Mesenchymal stem cell (in vitro differentiated cells and primary cell): ENCODE results near the gene LGR6.

Source experiments
- DNase-seq: peaks from one replicate; pipeline ENCODE4 v3.0.0-alpha.2; 2013
- H2AFZ ChIP-seq: one replicate; pipeline ENCODE4 v1.6.1; 2013; ENCODE audit warnings: low read depth, mild to moderate bottlenecking, control low read depth, inconsistent platforms, low read length, moderate library complexity
- H2AK5ac ChIP-seq: 2 replicates; pipeline ENCODE4 v1.6.1; 2013; ENCODE audit warnings: low read length, moderate library complexity, mild to moderate bottlenecking, inconsistent platforms; ENCODE audit not compliant: severe bottlenecking
- H2BK120ac ChIP-seq: one replicate; pipeline ENCODE4 v1.6.1; 2013; ENCODE audit warnings: low read depth, mild to moderate bottlenecking, inconsistent platforms, low read length, moderate library complexity
- H2BK12ac ChIP-seq, 2 experiments: one replicate each; pipeline ENCODE4 v1.6.1; 2013; ENCODE audit warnings: inconsistent platforms in 2 of 2, low read length in 2 of 2, mild to moderate bottlenecking in 2 of 2, moderate library complexity in 2 of 2, control low read depth in 1 of 2
- H2BK15ac ChIP-seq: one replicate; pipeline ENCODE4 v1.6.1; 2013; ENCODE audit warnings: mild to moderate bottlenecking, low read depth, inconsistent platforms; ENCODE audit not compliant: poor library complexity, severe bottlenecking
- H2BK5ac ChIP-seq: 2 replicates; pipeline ENCODE4 v1.6.1; 2013; ENCODE audit warnings: low read depth, mild to moderate bottlenecking, low read length, control low read depth, inconsistent platforms; ENCODE audit not compliant: poor library complexity, severe bottlenecking
- H3K14ac ChIP-seq, 2 experiments: one replicate each; pipeline ENCODE4 v1.6.1; 2013; ENCODE audit warnings: inconsistent platforms in 2 of 2, low read length in 2 of 2, control low read depth in 1 of 2, mild to moderate bottlenecking in 1 of 2, moderate library complexity in 1 of 2
- H3K18ac ChIP-seq, 2 experiments: one replicate each; pipeline ENCODE4 v1.6.1; 2013; ENCODE audit warnings: inconsistent platforms in 2 of 2, low read length in 2 of 2, control low read depth in 1 of 2, low read depth in 1 of 2, mild to moderate bottlenecking in 1 of 2
- H3K23ac ChIP-seq, 2 experiments: one replicate each; pipeline ENCODE4 v1.6.1; 2013; ENCODE audit warnings: inconsistent platforms in 2 of 2, low read length in 2 of 2, mild to moderate bottlenecking in 2 of 2, moderate library complexity in 2 of 2, control low read depth in 1 of 2
- H3K27ac ChIP-seq: 2 replicates; pipeline ENCODE4 v1.5.1; 2013; ENCODE audit warnings: mild to moderate bottlenecking, moderate library complexity, low read length, control low read depth, inconsistent platforms; ENCODE audit not compliant: poor library complexity, severe bottlenecking
- H3K27me3 ChIP-seq, 2 experiments: 2 replicates each; pipeline versions ENCODE4 v1.6.1 to v1.7.0; 2013; ENCODE audit warnings: low read length in 2 of 2, mild to moderate bottlenecking in 2 of 2, moderate library complexity in 2 of 2, control low read depth in 1 of 2, inconsistent platforms in 1 of 2; ENCODE audit not compliant: control insufficient read depth in 1 of 2, insufficient read depth in 1 of 2
- H3K36me3 ChIP-seq, 2 experiments: 2 replicates each; pipeline versions ENCODE4 v1.6.1 to v1.7.0; 2013; ENCODE audit warnings: low read length in 2 of 2, control low read depth in 1 of 2, inconsistent platforms in 1 of 2, low read depth in 1 of 2, mild to moderate bottlenecking in 1 of 2; ENCODE audit not compliant: insufficient read depth in 2 of 2, control insufficient read depth in 1 of 2
- H3K4ac ChIP-seq, 2 experiments: one replicate each; pipeline ENCODE4 v1.6.1; 2013; ENCODE audit warnings: inconsistent platforms in 2 of 2, low read length in 2 of 2, mild to moderate bottlenecking in 2 of 2, moderate library complexity in 2 of 2, control low read depth in 1 of 2, low read depth in 1 of 2
- H3K4me1 ChIP-seq: 2 replicates; pipeline ENCODE4 v1.6.1; 2013; ENCODE audit warnings: low read depth, low read length, control low read depth; ENCODE audit not compliant: control insufficient read depth, insufficient read depth
- H3K4me2 ChIP-seq: 2 replicates; pipeline ENCODE4 v1.6.1; 2013; ENCODE audit warnings: low read length, mild to moderate bottlenecking, inconsistent platforms; ENCODE audit not compliant: poor library complexity, severe bottlenecking
- H3K4me3 ChIP-seq, 2 experiments: 2 replicates each; pipeline versions ENCODE4 v1.5.1 to v1.7.0; 2013; ENCODE audit warnings: low read length in 2 of 2, mild to moderate bottlenecking in 2 of 2, control low read depth in 1 of 2, low read depth in 1 of 2; ENCODE audit not compliant: insufficient read depth in 1 of 2
- H3K79me1 ChIP-seq: replicated peaks from 2 replicates; pipeline ENCODE4 v1.6.1; 2013; ENCODE audit warnings: mild to moderate bottlenecking, control low read depth, low read length, inconsistent platforms; ENCODE audit not compliant: poor library complexity, severe bottlenecking
- H3K9ac ChIP-seq: 2 replicates; pipeline ENCODE4 v1.7.0; 2013; ENCODE audit warnings: mild to moderate bottlenecking, low read length, moderate library complexity
- H3K9me3 ChIP-seq: 2 replicates; pipeline ENCODE4 v1.7.0; 2013; ENCODE audit warnings: mild to moderate bottlenecking, low read length; ENCODE audit not compliant: control insufficient read depth
- H4K8ac ChIP-seq: one replicate; pipeline ENCODE4 v1.6.1; 2013; ENCODE audit warnings: inconsistent platforms, mild to moderate bottlenecking, low read length, moderate library complexity
- H4K91ac ChIP-seq: one replicate; pipeline ENCODE4 v1.6.1; 2013; ENCODE audit warnings: mild to moderate bottlenecking, low read length, inconsistent platforms
- WGBS: methylation state at CpG from one replicate; pipeline ENCODE4 v1.1.7; 2013; ENCODE audit warnings: mixed read lengths; 5-methylcytosine and 5-hydroxymethylcytosine counted together

Gene LGR6

DNA sequence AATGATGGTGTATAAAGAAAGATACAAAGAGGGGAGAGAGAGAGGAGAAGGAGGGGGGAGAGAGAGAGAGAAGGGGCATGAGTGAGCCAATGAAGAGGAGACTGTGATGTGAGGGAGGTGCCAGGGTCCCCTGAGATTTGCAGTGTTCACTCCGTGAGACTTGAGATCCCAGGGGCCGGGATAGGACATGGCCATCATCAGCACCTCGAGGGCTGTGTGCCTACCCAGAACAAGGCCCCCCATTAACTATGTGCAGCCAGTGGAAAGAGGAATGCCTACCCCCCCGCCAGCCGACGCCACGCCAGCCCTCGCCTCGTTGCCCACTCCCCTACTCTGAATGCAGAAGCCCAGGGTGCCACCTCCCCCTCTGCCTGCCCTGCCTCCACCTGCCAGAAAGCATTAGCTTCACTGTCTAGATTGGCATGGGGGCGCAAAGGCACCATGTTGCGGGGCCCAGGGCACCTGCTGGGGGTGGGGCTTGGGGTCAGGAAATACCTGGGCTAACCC lies 14.8 kb downstream of the LGR6 start:
- no peak overlapping the region for H2BK120ac ChIP-seq
- peaks cover 20 to 87% of the 10 kb centered on the region in 2 experiments for H3K27me3 ChIP-seq
- no peak overlapping the region for H4K8ac ChIP-seq
- no peaks in the 10 kb centered on the region for H3K36me3 ChIP-seq
- no peak overlapping the region for H2BK12ac ChIP-seq
- no peak overlapping the region for H2AK5ac ChIP-seq
- 77% methylated on average over 9 of the region's 11 CpGs for WGBS
- no peak overlapping the region for H3K18ac ChIP-seq
- H3K4me3 ChIP-seq: no peak overlapping the region
- H3K79me1 ChIP-seq: no peaks in the 10 kb centered on the region
- H4K91ac ChIP-seq: no peak overlapping the region
- no peak overlapping the region for H3K9ac ChIP-seq
- H3K4me1 ChIP-seq: peaks cover 5% of the 10 kb centered on the region
- H3K23ac ChIP-seq: no peak overlapping the region
- H2BK15ac ChIP-seq: no peak overlapping the region
- no peak for DNase-seq
- H3K4me2 ChIP-seq: no peak overlapping the region
- no peak overlapping the region for H3K27ac ChIP-seq
- H2AFZ ChIP-seq: no peak overlapping the region
- no peak overlapping the region for H2BK5ac ChIP-seq
- H3K9me3 ChIP-seq: no peaks in the 10 kb centered on the region
- H3K4ac ChIP-seq: no peak overlapping the region
- H3K14ac ChIP-seq: no peak overlapping the region

DNA sequence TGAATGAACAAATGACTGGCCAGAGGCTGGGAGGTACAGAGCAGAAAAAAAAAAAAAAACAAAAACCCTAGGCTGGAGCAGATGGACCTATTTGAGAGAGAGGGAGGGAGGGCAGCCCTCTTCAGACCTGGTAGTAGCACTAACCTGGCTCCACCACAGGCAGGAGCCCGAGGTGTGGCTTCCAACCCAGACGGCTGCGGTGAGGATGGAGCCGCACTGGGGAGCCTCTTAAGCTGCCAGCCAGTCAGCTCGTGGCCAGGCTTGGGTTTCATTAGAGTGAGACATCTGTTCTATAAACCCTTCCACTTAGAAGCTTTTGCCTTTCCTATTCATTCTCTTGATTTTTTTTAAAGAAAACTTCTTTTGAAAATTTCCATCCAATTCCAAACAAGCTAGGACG lies 16.8 kb downstream of the LGR6 start:
- Histone ChIP-seq H3K4me3 (no peak overlapping the region), H3K18ac (no peak overlapping the region), H2AFZ (no peak overlapping the region), H3K27me3 (peaks cover 37 to 93% of the 10 kb centered on the region in 2 experiments), H2BK5ac (no peak overlapping the region), H3K4ac (no peak overlapping the region), H3K4me1 (peaks cover 8% of the 10 kb centered on the region), H4K8ac (no peak overlapping the region), H2AK5ac (no peak overlapping the region), H4K91ac (no peak overlapping the region), H3K23ac (no peak overlapping the region), H3K14ac (no peak overlapping the region), H3K36me3 (no peaks in the 10 kb centered on the region), H2BK120ac (no peak overlapping the region), H2BK15ac (no peak overlapping the region), H3K4me2 (no peak overlapping the region), H3K9me3 (no peaks in the 10 kb centered on the region), H2BK12ac (no peak overlapping the region), H3K27ac (no peak overlapping the region), H3K9ac (no peak overlapping the region), H3K79me1 (no peaks in the 10 kb centered on the region)
- WGBS: 66% methylated on average over 6 of the region's 6 CpGs
- DNase-seq: no peak

- WGBS: 100% methylated on average over 1 of the region's 1 CpG
- Histone ChIP-seq H4K91ac (no peak overlapping the region), H2BK12ac (no peak overlapping the region), H3K27me3 (peaks cover 42 to 93% of the 10 kb centered on the region in 2 experiments), H3K14ac (no peak overlapping the region), H2BK15ac (no peak overlapping the region), H3K18ac (no peak overlapping the region), H2BK5ac (no peak overlapping the region), H3K4me1 (peaks cover 8% of the 10 kb centered on the region), H3K9me3 (peaks cover 4% of the 10 kb centered on the region), H3K23ac (no peak overlapping the region), H3K36me3 (no peaks in the 10 kb centered on the region), H3K27ac (no peak overlapping the region), H3K79me1 (no peaks in the 10 kb centered on the region), H2AK5ac (no peak overlapping the region), H3K4ac (no peak overlapping the region), H3K4me3 (no peak overlapping the region), H3K4me2 (no peak overlapping the region), H2BK120ac (no peak overlapping the region), H4K8ac (no peak overlapping the region), H3K9ac (no peak overlapping the region), H2AFZ (no peak overlapping the region)
- no peak for DNase-seq
Measured at GRCh38 chr1:202210969-202211368, 17.4 kb downstream of the LGR6 start.

DNA sequence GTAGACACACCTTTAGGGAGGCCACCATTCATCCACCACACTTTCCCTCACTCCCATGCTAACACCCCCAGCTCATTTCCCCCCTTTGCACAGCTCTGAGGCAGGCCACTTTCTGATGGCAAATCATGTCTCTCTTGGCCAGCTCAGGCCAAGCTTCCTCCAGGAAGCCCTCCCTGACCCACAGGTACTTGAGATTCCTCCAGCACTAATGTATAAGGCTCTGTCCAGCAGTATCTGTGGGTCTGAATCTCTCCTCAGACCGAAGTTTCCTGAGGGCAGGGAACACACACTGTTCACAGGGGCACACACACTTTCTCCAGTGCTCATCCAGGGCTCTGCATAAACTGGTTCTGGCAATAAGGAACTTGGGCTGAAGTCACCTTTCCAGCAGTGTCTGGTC lies 19.2 kb downstream of the LGR6 start:
- H4K8ac ChIP-seq: no peak overlapping the region
- no peak overlapping the region for H2AFZ ChIP-seq
- no peak overlapping the region for H4K91ac ChIP-seq
- no peak overlapping the region for H3K4me2 ChIP-seq
- no peak overlapping the region for H2BK15ac ChIP-seq
- H2BK12ac ChIP-seq: no peak overlapping the region
- no peak overlapping the region for H2AK5ac ChIP-seq
- no peak overlapping the region for H3K23ac ChIP-seq
- no peak overlapping the region for H2BK5ac ChIP-seq
- H3K27me3 ChIP-seq: peaks cover 58 to 99% of the 10 kb centered on the region in 2 experiments
- H3K18ac ChIP-seq: no peak overlapping the region
- H3K4me1 ChIP-seq: peaks cover 6% of the 10 kb centered on the region
- H3K4me3 ChIP-seq: no peak overlapping the region
- no peaks in the 10 kb centered on the region for H3K79me1 ChIP-seq
- H3K14ac ChIP-seq: no peak overlapping the region
- DNase-seq: no peak
- peaks cover 4% of the 10 kb centered on the region for H3K9me3 ChIP-seq
- H3K4ac ChIP-seq: no peak overlapping the region
- H3K27ac ChIP-seq: no peak overlapping the region
- no peak overlapping the region for H3K9ac ChIP-seq
- 32% methylated on average over 1 of the region's 1 CpG for WGBS
- H2BK120ac ChIP-seq: no peak overlapping the region
- no peaks in the 10 kb centered on the region for H3K36me3 ChIP-seq
